Chondrocyte (in vitro differentiated cells): Measurements from ENCODE around the gene KLHL26. TPM values are rescaled to one million over a fixed set of nuclear protein-coding genes. Genes with fewer than 3 reads are reported as not detected.

ENCODE experiments used
- DNase-seq: peaks from one replicate; pipeline ENCODE4 v3.0.0; 2021; ENCODE audit warnings: mixed read lengths, low spot score
- H3K27ac Mint-ChIP-seq: one replicate; pipeline ENCODE4 v1.8.0; 2021; ENCODE audit warnings: mild to moderate bottlenecking, moderate library complexity, mixed read lengths; ENCODE audit not compliant: unreplicated experiment
- H3K27me3 Mint-ChIP-seq: 2 replicates; pipeline ENCODE4 v1.8.0; 2021; ENCODE audit warnings: low read depth, mixed read lengths
- H3K36me3 Mint-ChIP-seq: 2 replicates; pipeline ENCODE4 v1.8.0; 2021; ENCODE audit warnings: low read depth, mixed read lengths
- H3K4me1 Mint-ChIP-seq: 2 replicates; pipeline ENCODE4 v1.8.0; 2021; ENCODE audit warnings: low read depth, mild to moderate bottlenecking, mixed read lengths
- H3K4me3 Mint-ChIP-seq: one replicate; pipeline ENCODE4 v1.8.0; 2021; ENCODE audit warnings: mild to moderate bottlenecking, moderate library complexity, mixed read lengths; ENCODE audit not compliant: unreplicated experiment
- H3K9me3 Mint-ChIP-seq: 2 replicates; pipeline ENCODE4 v1.8.0; 2021; ENCODE audit warnings: low read depth, mixed read lengths
- CTCF ChIP-seq: fragments of 200-600 bp; sonication (generic); IDR thresholded peaks from 2 replicates; pipeline ENCODE4 v1.5.0; 2021; ENCODE audit warnings: antibody characterized with exemption, mild to moderate bottlenecking, moderate library complexity
- total RNA-seq: library from RNA; stranded (reverse); gene quantifications from 3 replicates; pipeline ENCODE4 v1.2.1, GENCODE V29; 2021

KLHL26 gene
- total RNA-seq, 1 donor from 2014 or later = 9.8 TPM

- H3K4me1 Mint-ChIP-seq = peaks cover 25% of the 10 kb centered on the region
Measured at GRCh38 chr19:18683109-18683957, 46.5 kb downstream of the KLHL26 start, which contains the start of gene CRTC1. TSS of gene CRTC1 (plus strand) at chr19:18683680. CDS start at chr19:18683703, 23 bp downstream.

GRCh38 chr19:18683958-18684641, 47.3 kb downstream of the KLHL26 start:
- H3K4me1 Mint-ChIP-seq = peaks cover 22% of the 10 kb centered on the region
- H3K36me3 Mint-ChIP-seq = no peaks in the 10 kb centered on the region
- H3K27ac Mint-ChIP-seq = no peak overlapping the region
- no peaks in the 10 kb centered on the region for H3K27me3 Mint-ChIP-seq
- no peak for DNase-seq
- no peak for TF ChIP-seq CTCF
- H3K9me3 Mint-ChIP-seq = no peaks in the 10 kb centered on the region
- H3K4me3 Mint-ChIP-seq = peak overlapping the region; percentile 60

More at GRCh38 chr19:18683109-18683957, 46.5 kb downstream of the KLHL26 start, which contains the start of gene CRTC1:
- no peaks in the 10 kb centered on the region for H3K9me3 Mint-ChIP-seq
- H3K27ac Mint-ChIP-seq = peak within 1 kb of the TSS; percentile 91
- no peak for DNase-seq
- peak within 1 kb of the TSS; percentile 84 for H3K4me3 Mint-ChIP-seq
- peak; percentile 44 for TF ChIP-seq CTCF
- no peaks in the 10 kb centered on the region for H3K36me3 Mint-ChIP-seq
- no peaks in the 10 kb centered on the region for H3K27me3 Mint-ChIP-seq

DNA sequence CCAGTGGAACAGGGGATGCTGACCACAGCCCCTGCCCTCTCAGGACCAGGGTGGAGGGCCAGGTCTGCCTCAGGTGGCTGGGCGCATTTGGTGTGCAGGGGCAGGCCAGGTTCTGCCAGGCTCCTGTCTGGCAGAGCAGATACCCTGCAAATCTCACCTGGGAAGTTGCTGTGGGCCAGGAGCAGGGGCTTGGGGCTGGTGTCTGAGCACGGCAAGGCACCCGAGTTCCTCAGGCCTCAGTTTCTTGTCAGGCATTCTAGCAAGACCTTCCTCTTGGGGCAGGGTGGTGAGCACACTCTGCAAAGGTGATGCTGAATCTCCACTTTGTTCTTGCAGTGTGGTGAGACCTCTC, 47.8 kb downstream of the KLHL26 start:
- Mint-ChIP-seq H3K4me3 (peak overlapping the region; percentile 60), H3K9me3 (no peaks in the 10 kb centered on the region), H3K27ac (no peak overlapping the region), H3K27me3 (no peaks in the 10 kb centered on the region), H3K36me3 (no peaks in the 10 kb centered on the region), H3K4me1 (peaks cover 22% of the 10 kb centered on the region)
- TF ChIP-seq CTCF = no peak
- no peak for DNase-seq

- no peak overlapping the region for H3K4me3 Mint-ChIP-seq
- no peak for TF ChIP-seq CTCF
- H3K27ac Mint-ChIP-seq = no peak overlapping the region
Measured at GRCh38 chr19:18685597-18686190, 48.9 kb downstream of the KLHL26 start.

GRCh38 chr19:18687740-18688465, 51.1 kb downstream of the KLHL26 start:
- Mint-ChIP-seq H3K9me3 (no peaks in the 10 kb centered on the region), H3K27me3 (no peaks in the 10 kb centered on the region), H3K27ac (no peak overlapping the region), H3K4me1 (peaks cover 20% of the 10 kb centered on the region), H3K36me3 (no peaks in the 10 kb centered on the region), H3K4me3 (no peak overlapping the region)
- no peak for TF ChIP-seq CTCF
- no peak for DNase-seq

More at GRCh38 chr19:18685597-18686190, 48.9 kb downstream of the KLHL26 start:
- H3K9me3 Mint-ChIP-seq = no peaks in the 10 kb centered on the region
- no peaks in the 10 kb centered on the region for H3K27me3 Mint-ChIP-seq
- peaks cover 22% of the 10 kb centered on the region for H3K4me1 Mint-ChIP-seq
- no peaks in the 10 kb centered on the region for H3K36me3 Mint-ChIP-seq
- DNase-seq = no peak
